GM23248 (cell line): ENCODE measurements around the gene CLEC16A. TPM values are rescaled to one million over a fixed set of nuclear protein-coding genes. Genes with fewer than 3 reads are reported as not detected.

Source experiments
- DNase-seq: peaks from one replicate; pipeline ENCODE4 v3.0.0-alpha.2; 2015
- H2AFZ ChIP-seq: fragments of 200-600 bp; sonication (generic); 2 replicates; pipeline ENCODE4 v1.6.1; 2016; ENCODE audit warnings: antibody characterized with exemption
- H3F3A ChIP-seq: fragments of 200-600 bp; sonication (generic); 2 replicates; pipeline ENCODE4 v1.6.1; 2016; ENCODE audit warnings: mild to moderate bottlenecking, antibody characterized with exemption, mixed run types; ENCODE audit not compliant: insufficient read depth
- H3K27ac ChIP-seq: fragments of 200-600 bp; sonication (generic); 2 replicates; pipeline ENCODE4 v1.5.1; 2016; ENCODE audit warnings: mild to moderate bottlenecking
- H3K27me3 ChIP-seq: fragments of 200-600 bp; sonication (generic); replicated peaks from 2 replicates; pipeline ENCODE4 v1.6.1; 2016; ENCODE audit warnings: mild to moderate bottlenecking; ENCODE audit not compliant: insufficient read depth
- H3K36me3 ChIP-seq: fragments of 200-600 bp; sonication (generic); 2 replicates; pipeline ENCODE4 v1.6.1; 2016; ENCODE audit warnings: low read depth, mild to moderate bottlenecking
- H3K4me1 ChIP-seq: fragments of 200-600 bp; sonication (generic); 2 replicates; pipeline ENCODE4 v1.6.1; 2016; ENCODE audit warnings: mild to moderate bottlenecking; ENCODE audit not compliant: insufficient read depth
- H3K4me2 ChIP-seq: fragments of 200-600 bp; sonication (generic); one replicate; pipeline ENCODE4 v1.6.1; 2016; ENCODE audit warnings: mild to moderate bottlenecking; ENCODE audit not compliant: unreplicated experiment
- H3K4me3 ChIP-seq: fragments of 200-600 bp; sonication (generic); 2 replicates; pipeline ENCODE4 v1.5.1; 2016; ENCODE audit warnings: mild to moderate bottlenecking
- H3K79me2 ChIP-seq: fragments of 200-600 bp; sonication (generic); 2 replicates; pipeline ENCODE4 v1.6.1; 2016; ENCODE audit warnings: mild to moderate bottlenecking; ENCODE audit not compliant: insufficient read depth
- H3K9ac ChIP-seq: fragments of 200-600 bp; sonication (generic); 2 replicates; pipeline ENCODE4 v1.6.1; 2016; ENCODE audit warnings: mild to moderate bottlenecking
- H3K9me2 ChIP-seq: fragments of 200-600 bp; sonication (generic); 2 replicates; pipeline ENCODE4 v1.6.1; 2016; ENCODE audit warnings: mixed run types, mild to moderate bottlenecking, moderate library complexity; ENCODE audit not compliant: insufficient read depth
- H3K9me3 ChIP-seq: fragments of 200-600 bp; sonication (generic); one replicate; pipeline ENCODE4 v1.6.1; 2017; ENCODE audit warnings: low read depth
- H4K20me1 ChIP-seq: fragments of 200-600 bp; sonication (generic); 2 replicates; pipeline ENCODE4 v1.6.0; 2016; ENCODE audit not compliant: insufficient read depth
- EZH2 ChIP-seq: fragments of 200-600 bp; sonication (generic); IDR thresholded peaks from 2 replicates; pipeline ENCODE4 v1.6.1; 2018; ENCODE audit warnings: antibody characterized with exemption, mild to moderate bottlenecking; ENCODE audit not compliant: insufficient read depth, poor library complexity, severe bottlenecking
- EZH2phosphoT487 ChIP-seq: fragments of 200-600 bp; sonication (generic); IDR thresholded peaks from 2 replicates; pipeline ENCODE4 v1.6.1; 2018; ENCODE audit warnings: antibody characterized with exemption, moderate library complexity, mild to moderate bottlenecking, low read depth; ENCODE audit not compliant: insufficient read depth
- WGBS, 2 experiments: methylation state at CpG; one replicate each; pipeline ENCODE4 v1.1.6; 2015 to 2017; ENCODE audit warnings: low lambda C conversion rate in 2 of 2, low coverage in 1 of 2; ENCODE audit errors: missing lambda C conversion rate in 2 of 2; 5-methylcytosine and 5-hydroxymethylcytosine counted together
- in situ Hi-C: fragments of 300-500 bp; cut with MboI; formaldehyde crosslinking; loops from 2 replicates; pipeline ENCODE4 v1.15.0; 2020
- polyA plus RNA-seq: library from polyadenylated mRNA; unstranded; fragments of >200 nt; fragmentation: Nextera tagmentation; extraction: Ambion mirVana; gene quantifications from 2 replicates; pipeline ENCODE4 v1.2.1, GENCODE V29; 2016
- total RNA-seq: library from RNA; depleted of rRNA; stranded (reverse); fragments of >200 nt; shearing (Covaris generic); gene quantifications from 2 replicates; pipeline ENCODE4 v1.2.3, GENCODE V29; 2014

Gene CLEC16A
- total and polyA plus RNA-seq, 2 experiments from 2014 or later: 13.2 to 21.4 TPM

DNA sequence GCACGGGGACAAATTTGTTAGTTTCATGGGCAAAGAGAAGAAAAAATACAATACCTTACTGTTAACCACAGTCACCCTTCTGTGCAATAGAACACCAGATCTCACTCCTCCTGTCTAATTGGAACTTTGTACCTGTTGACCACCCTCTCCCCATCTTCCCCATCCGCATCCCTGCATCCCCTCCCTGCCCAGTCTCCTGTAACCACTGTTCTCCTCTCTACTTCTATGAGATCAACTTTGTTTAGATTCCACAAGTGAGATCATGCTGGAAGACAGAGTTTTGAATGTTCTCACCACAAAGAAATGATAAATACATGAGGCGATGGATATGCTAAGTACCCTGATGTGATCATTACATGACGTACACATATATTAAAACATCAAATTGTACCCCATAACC, 47.7 kb downstream of the CLEC16A start:
- Histone ChIP-seq H3K9me3 (no peaks in the 10 kb centered on the region), H3K79me2 (no peaks in the 10 kb centered on the region), H3K36me3 (0 out of 2 replicates have a peak, but pooled peaks cover 7% of the 10 kb centered on the region), H3K27me3 (no peaks in the 10 kb centered on the region), H4K20me1 (no peaks in the 10 kb centered on the region), H3K9me2 (no peaks in the 10 kb centered on the region), H3K4me2 (peak overlapping the region; percentile 79), H2AFZ (no peak overlapping the region), H3K9ac (0 out of 2 replicates have a peak overlapping the region, but pooled peaks have one; percentile 9), H3F3A (peaks cover 19% of the 10 kb centered on the region), H3K4me1 (peaks cover 23% of the 10 kb centered on the region), H3K4me3 (peak overlapping the region; percentile 36), H3K27ac (peak overlapping the region; percentile 77)
- DNase-seq: peak; percentile 81
- no peak for TF ChIP-seq EZH2phosphoT487
- no peak for TF ChIP-seq EZH2
- 36 to 37% methylated on average over 4 of the region's 4 CpGs for WGBS, 2 experiments
- in situ Hi-C loops: no loop called here

- H3K4me2 ChIP-seq: peak overlapping the region; percentile 32
- H3K9me3 ChIP-seq: no peaks in the 10 kb centered on the region
- H3K4me3 ChIP-seq: peak overlapping the region; percentile 11; the same call in 1 of the 2 replicates
- TF ChIP-seq EZH2 (no peak), EZH2phosphoT487 (no peak)
- no peaks in the 10 kb centered on the region for H3K27me3 ChIP-seq
- in situ Hi-C loops: no loop called here
- WGBS, 2 experiments: 33 to 38% methylated on average over 5 of the region's 5 CpGs
- H3K4me1 ChIP-seq: peaks cover 23% of the 10 kb centered on the region
- peak overlapping the region; percentile 77 for H3K27ac ChIP-seq
- H3K9ac ChIP-seq: no peak overlapping the region
- H4K20me1 ChIP-seq: no peaks in the 10 kb centered on the region
- H3K79me2 ChIP-seq: no peaks in the 10 kb centered on the region
- 0 out of 2 replicates have a peak, but pooled peaks cover under 1% of the 10 kb centered on the region for H3K36me3 ChIP-seq
- peaks cover 19% of the 10 kb centered on the region for H3F3A ChIP-seq
- H2AFZ ChIP-seq: no peak overlapping the region
- DNase-seq: peak; percentile 92
- H3K9me2 ChIP-seq: no peaks in the 10 kb centered on the region
These were observed 48.4 kb downstream of the CLEC16A start for GRCh38 chr16:10992797-10993196.

- TF ChIP-seq EZH2phosphoT487 (no peak), EZH2 (no peak)
- Histone ChIP-seq H3K4me3 (no peak overlapping the region), H3F3A (peaks cover 19% of the 10 kb centered on the region), H3K79me2 (no peaks in the 10 kb centered on the region), H2AFZ (no peak overlapping the region), H3K9ac (no peak overlapping the region), H3K36me3 (no peaks in the 10 kb centered on the region), H3K4me1 (peaks cover 23% of the 10 kb centered on the region), H3K9me3 (no peaks in the 10 kb centered on the region), H3K27ac (peak overlapping the region; percentile 77; the same call in 1 of the 2 replicates), H3K27me3 (no peaks in the 10 kb centered on the region), H3K9me2 (no peaks in the 10 kb centered on the region), H4K20me1 (no peaks in the 10 kb centered on the region), H3K4me2 (peak overlapping the region; percentile 32)
- no peak for DNase-seq
- WGBS, 2 experiments: 91 to 93% methylated on average over 6 of the region's 6 CpGs
- in situ Hi-C loops: no loop called here
These were observed 49.3 kb downstream of the CLEC16A start for GRCh38 chr16:10993649-10994048.

GRCh38 chr16:10994571-10994970, 50.2 kb downstream of the CLEC16A start:
- Histone ChIP-seq H3K27ac (no peak overlapping the region), H3K79me2 (no peaks in the 10 kb centered on the region), H3K9me3 (no peaks in the 10 kb centered on the region), H3K4me1 (peaks cover 23% of the 10 kb centered on the region), H3K27me3 (no peaks in the 10 kb centered on the region), H3K9ac (no peak overlapping the region), H2AFZ (no peak overlapping the region), H3K4me3 (no peak overlapping the region), H3F3A (peaks cover 19% of the 10 kb centered on the region), H4K20me1 (no peaks in the 10 kb centered on the region), H3K9me2 (no peaks in the 10 kb centered on the region), H3K36me3 (no peaks in the 10 kb centered on the region), H3K4me2 (no peak overlapping the region)
- WGBS, 2 experiments: 89 to 91% methylated on average over 6 of the region's 6 CpGs
- no peak for DNase-seq
- no peak for TF ChIP-seq EZH2phosphoT487
- no peak for TF ChIP-seq EZH2
- in situ Hi-C loops: no loop called here

DNA sequence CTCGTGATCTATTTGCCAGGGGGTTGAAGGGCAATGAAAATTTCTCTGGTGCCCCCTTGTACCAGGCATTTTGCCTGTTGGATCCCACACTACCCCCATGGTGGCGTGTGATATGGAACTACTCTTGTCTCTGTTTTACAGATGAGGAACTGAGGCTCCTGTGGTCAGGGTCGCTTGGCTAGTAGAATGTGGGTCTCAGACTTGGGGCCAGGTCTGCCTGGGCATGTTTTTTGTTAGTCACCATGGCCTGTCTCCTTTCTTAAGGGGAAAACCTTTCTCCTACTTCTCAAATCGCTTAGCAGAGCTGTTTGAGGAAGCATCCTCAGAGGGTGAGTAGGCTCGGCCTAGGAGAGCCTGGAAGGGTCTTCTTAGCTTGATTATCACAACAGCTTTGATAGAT, 51.2 kb downstream of the CLEC16A start:
- Histone ChIP-seq H3F3A (peaks cover 19% of the 10 kb centered on the region), H3K4me1 (peaks cover 23% of the 10 kb centered on the region), H3K9me2 (no peaks in the 10 kb centered on the region), H4K20me1 (no peaks in the 10 kb centered on the region), H3K9me3 (no peaks in the 10 kb centered on the region), H3K79me2 (no peaks in the 10 kb centered on the region), H3K9ac (no peak overlapping the region), H3K27ac (no peak overlapping the region), H3K4me2 (no peak overlapping the region), H3K4me3 (no peak overlapping the region), H2AFZ (no peak overlapping the region), H3K36me3 (no peaks in the 10 kb centered on the region), H3K27me3 (no peaks in the 10 kb centered on the region)
- no peak for DNase-seq
- WGBS, 2 experiments: 91 to 96% methylated on average over 5 of the region's 5 CpGs
- TF ChIP-seq EZH2 (no peak), EZH2phosphoT487 (no peak)
- in situ Hi-C loops: no loop called here
